HepG2 (cell line): ENCODE measurements around the gene PNPLA3. TPM values are rescaled to one million over a fixed set of nuclear protein-coding genes. Genes with fewer than 3 reads are reported as not detected.

Experiments used
- ATAC-seq: fragments of 200-7000 bp; cut with Tn5 transposase; 3 replicates; pipeline ENCODE4 v1.9.1; 2020; ENCODE audit warnings: mild to moderate bottlenecking, moderate library complexity
- BruUV-seq: library from RNA; stranded (reverse); fragments of 400-500 nt; replicated peaks from 2 replicates; lab custom pipeline; 2021; lab: Mats Ljungman, UMichigan
- CTCF ChIA-PET: fragments of 300-600 bp; formaldehyde crosslinking; extraction: SDS; loops from one replicate; lab custom pipeline; 2021; ENCODE audit warnings: low total read pairs, inconsistent platforms, low intra/inter-chr PET ratio; lab: Yijun Ruan, JAX
- POLR2A ChIA-PET: fragments of 350-600 bp; sonication (Branson Sonifier 250); formaldehyde crosslinking; loops from one replicate; lab custom pipeline; 2020; ENCODE audit warnings: antibody characterized with exemption, inconsistent platforms; lab: Yijun Ruan, JAX
- DNase-seq: peaks from one replicate; pipeline ENCODE4 v3.0.0-alpha.2; 2015; ENCODE audit warnings: low spot score
- FAIRE-seq: peaks from 3 replicates; lab custom pipeline; 2011; peaks lifted over from hg19 to GRCh38; lab: Jason Lieb, UNC
- H2AFZ ChIP-seq: one replicate; pipeline ENCODE4 v1.6.1; 2011; ENCODE audit warnings: low read length, inconsistent platforms
- H3K27ac ChIP-seq: fragments of 300-600 bp; 3 replicates; pipeline ENCODE4 v1.8.0; 2011; ENCODE audit warnings: mixed run types, mild to moderate bottlenecking, mixed read lengths, low read length, inconsistent platforms; ENCODE audit not compliant: insufficient read depth; ENCODE audit errors: extremely low read length
- H3K27me3 ChIP-seq, 2 experiments: fragments of 200-600 bp in 1 of 2; 2 replicates in 1 of 2; 3 replicates in 1 of 2; pipeline versions ENCODE4 v1.6.0 to v1.8.0; 2011; ENCODE audit warnings: low read length in 2 of 2, mild to moderate bottlenecking in 2 of 2, moderate library complexity in 2 of 2, inconsistent platforms in 1 of 2; ENCODE audit not compliant: insufficient read depth in 2 of 2, control insufficient read depth in 1 of 2
- H3K36me3 ChIP-seq, 2 experiments: fragments of 200-600 bp in 1 of 2; replicated peaks in 1 of 2; 2 replicates in 1 of 2; 3 replicates in 1 of 2; pipeline versions ENCODE4 v1.5.1 to v1.8.0; 2011; ENCODE audit warnings: low read length in 2 of 2, inconsistent platforms in 1 of 2; ENCODE audit not compliant: insufficient read depth in 2 of 2, control insufficient read depth in 1 of 2
- H3K4me1 ChIP-seq: 2 replicates; pipeline ENCODE4 v1.5.1; 2012; ENCODE audit warnings: low read length, inconsistent platforms; ENCODE audit not compliant: insufficient read depth
- H3K4me2 ChIP-seq: 2 replicates; pipeline ENCODE4 v1.6.0; 2011; ENCODE audit warnings: low read depth, low read length, inconsistent platforms
- H3K4me3 ChIP-seq, 3 experiments: fragments of 200-600 bp in 1 of 3; sonication (generic), shearing (Covaris generic) in 1 of 3; replicated peaks in 1 of 3; 2 replicates each; pipeline ENCODE4 v1.5.1; 2011 to 2016; ENCODE audit warnings: low read length in 3 of 3, inconsistent platforms in 2 of 3, low read depth in 2 of 3, mild to moderate bottlenecking in 2 of 3, control low read depth in 1 of 3, mixed read lengths in 1 of 3; ENCODE audit not compliant: insufficient read depth in 1 of 3
- H3K79me2 ChIP-seq: one replicate; pipeline ENCODE4 v1.6.1; 2011; ENCODE audit warnings: low read length, inconsistent platforms; ENCODE audit not compliant: insufficient read depth
- H3K9ac ChIP-seq: 2 replicates; pipeline ENCODE4 v1.6.0; 2011; ENCODE audit warnings: mild to moderate bottlenecking, low read depth, low read length, inconsistent platforms; ENCODE audit not compliant: insufficient read depth
- H3K9me3 ChIP-seq: 2 replicates; pipeline ENCODE4 v1.5.1; 2012; ENCODE audit warnings: mild to moderate bottlenecking, low read length
- H4K20me1 ChIP-seq: 2 replicates; pipeline ENCODE4 v1.6.0; 2011; ENCODE audit warnings: inconsistent platforms, mild to moderate bottlenecking, low read length, moderate library complexity; ENCODE audit not compliant: insufficient read depth
- CENPT ChIP-seq: sonication (generic); formaldehyde crosslinking; IDR thresholded peaks from 2 replicates; pipeline ENCODE4 v1.8.0; 2022; ENCODE audit warnings: low read depth, mild to moderate bottlenecking, moderate library complexity, missing genetic modification reagents
- EP300 ChIP-seq, 3 experiments: sonication (generic) in 1 of 3; formaldehyde crosslinking in 1 of 3; IDR thresholded peaks; 2 replicates each; pipeline versions ENCODE4 v1.5.1 to v1.6.1; 2011 to 2020; ENCODE audit warnings: low read depth in 2 of 3, low read length in 2 of 3, borderline replicate concordance in 1 of 3, improper control_type of control experiment in 1 of 3, mild to moderate bottlenecking in 1 of 3, missing genetic modification reagents in 1 of 3, moderate library complexity in 1 of 3
- GATA4 ChIP-seq: sonication (generic); IDR thresholded peaks from 2 replicates; pipeline ENCODE4 v1.6.1; 2016; ENCODE audit warnings: antibody characterized with exemption, low read depth, borderline replicate concordance
- GATAD1 ChIP-seq: IDR thresholded peaks from 2 replicates; pipeline ENCODE4 v1.6.1; 2016; ENCODE audit warnings: missing genetic modification reagents, missing compliant biosample characterization
- NFKBIZ ChIP-seq: IDR thresholded peaks from 2 replicates; pipeline ENCODE4 v1.6.1; 2018; ENCODE audit warnings: missing genetic modification reagents, missing compliant biosample characterization
- PAF1 ChIP-seq: IDR thresholded peaks from 2 replicates; pipeline ENCODE4 v1.6.1; 2016; ENCODE audit warnings: missing genetic modification reagents, missing compliant biosample characterization
- PRMT3 ChIP-seq: sonication (generic); formaldehyde crosslinking; IDR thresholded peaks from 2 replicates; pipeline ENCODE4 v1.8.1; 2022; ENCODE audit warnings: low read depth, mild to moderate bottlenecking, moderate library complexity, missing genetic modification reagents, borderline replicate concordance
- RFX3 ChIP-seq: IDR thresholded peaks from 2 replicates; pipeline ENCODE4 v1.6.1; 2016; ENCODE audit warnings: missing biosample characterization, missing genetic modification reagents
- ZNF30 ChIP-seq: sonication (generic); formaldehyde crosslinking; IDR thresholded peaks from 2 replicates; pipeline ENCODE4 v1.5.0; 2020; ENCODE audit warnings: mild to moderate bottlenecking, missing genetic modification reagents
- ZNF615 ChIP-seq: sonication (generic); formaldehyde crosslinking; IDR thresholded peaks from 2 replicates; pipeline ENCODE4 v1.5.0; 2020; ENCODE audit warnings: mild to moderate bottlenecking, missing genetic modification reagents, borderline replicate concordance
- WGBS: methylation state at CpG from one replicate; pipeline ENCODE4 v1.1.6; 2017; ENCODE audit warnings: low lambda C conversion rate; 5-methylcytosine and 5-hydroxymethylcytosine counted together
- in situ Hi-C: cut with HindIII; loops from 2 replicates; pipeline ENCODE4 v1.10.0; 2017; ENCODE audit warnings: low pct_unique_long_range_greater_than_20kb; ENCODE audit not compliant: extremely low pct_ligation_motif_present
- intact Hi-C: fragments of 100-400 bp; cut with micrococcal nuclease; formaldehyde crosslinking; loops from one replicate; pipeline ENCODE4 v1.10.0; 2022; ENCODE audit not compliant: unreplicated experiment
- polyA plus RNA-seq, 8 experiments: library from polyadenylated mRNA; depleted of rRNA in 3 of 8; stranded (reverse) in 7 of 8; unstranded in 1 of 8; fragments of >200 nt; fragmentation: Illumina TruSeq in 4 of 8; extraction: Trizol in 4 of 8; gene quantifications; 2 replicates each; pipeline versions ENCODE4 v1.2.1 to v1.2.3, GENCODE V29; 2011 to 2016; ENCODE audit warnings: low read depth in 4 of 8, missing spikeins in 1 of 8, mixed read lengths in 1 of 8; ENCODE audit not compliant: insufficient read depth in 1 of 8
- total RNA-seq, 5 experiments: library from RNA; depleted of rRNA; stranded (reverse); fragments of >200 nt; fragmentation: Illumina TruSeq; extraction: Trizol; gene quantifications; 2 replicates each; pipeline ENCODE4 v1.2.3, GENCODE V29; 2016; ENCODE audit warnings: low read depth in 1 of 5
- TF ChIP-seq, protein P1 (sequence below): IDR thresholded peaks from 2 replicates; pipeline ENCODE4 v1.6.1; 2012; ENCODE audit warnings: inconsistent platforms
- TF ChIP-seq, protein P2 (sequence below): sonication (generic); formaldehyde crosslinking; IDR thresholded peaks from 2 replicates; pipeline ENCODE4 v1.8.0; 2022; ENCODE audit warnings: mild to moderate bottlenecking, missing genetic modification reagents; ENCODE audit not compliant: insufficient replicate concordance

PNPLA3 gene
- total and polyA plus RNA-seq, 2 of the 13 experiments (the other 11 are each of a cell fraction or from before 2014, with no cell fraction given), result 16.9 to 19.8 TPM

DNA sequence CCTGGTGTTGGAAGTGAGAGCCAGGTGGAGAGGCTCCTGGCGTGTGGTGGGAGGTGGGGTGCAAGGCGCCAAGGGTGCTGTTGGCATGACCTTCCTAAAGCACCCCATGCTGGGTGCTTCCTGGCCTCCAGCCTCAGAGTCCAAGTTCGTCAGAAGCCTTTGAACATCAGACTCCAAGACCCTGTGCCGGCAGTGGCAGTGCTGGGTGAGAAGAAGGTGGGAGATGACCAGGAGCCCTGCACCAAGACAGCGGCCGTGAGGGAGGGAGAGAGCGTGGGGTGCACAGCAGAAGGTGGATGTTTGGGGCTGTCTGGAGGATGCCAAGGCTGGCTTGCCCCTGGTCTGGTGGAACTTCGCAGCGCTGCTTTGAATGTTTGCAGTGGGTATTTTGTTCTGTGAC lies 70.8 kb downstream of the PNPLA3 start (continued):
- TF ChIP-seq PRMT3 (CRISPR knock-in tag) (no peak), CENPT (no peak), PAF1 (CRISPR knock-in tag) (no peak), NFKBIZ (CRISPR knock-in tag) (no peak), GATA4 (no peak), GATAD1 (no peak)

DNA sequence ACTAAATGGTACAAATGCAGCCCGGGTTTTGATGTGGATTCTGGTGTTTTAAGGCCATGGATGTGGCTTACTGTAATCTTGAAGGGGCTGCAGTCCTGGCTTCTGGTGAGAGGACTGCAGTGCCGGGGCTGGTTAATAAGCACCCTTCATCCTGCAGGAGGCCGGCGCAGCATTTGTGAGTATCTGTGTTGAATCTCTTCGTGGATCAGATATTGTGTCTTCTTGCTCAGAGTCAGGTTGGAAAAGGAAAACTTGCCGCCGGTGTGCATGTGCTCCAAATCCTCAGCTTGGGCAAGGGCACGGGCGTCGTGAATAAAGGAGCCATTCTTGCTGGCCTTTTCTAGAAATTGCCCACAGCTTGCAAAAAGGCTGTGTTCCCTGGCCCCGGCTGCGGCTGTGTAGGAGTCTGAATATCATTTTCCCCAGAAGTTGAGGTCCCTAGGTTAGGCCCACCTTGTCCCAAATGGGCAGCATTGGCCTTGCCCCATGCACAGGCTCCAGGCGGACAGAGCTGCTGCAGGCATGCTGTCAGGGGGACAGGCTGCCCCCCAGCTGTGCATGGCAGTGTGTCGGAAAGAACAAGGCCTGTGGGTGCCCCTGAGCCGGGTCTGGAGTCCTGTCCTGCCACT lies 71.6 kb downstream of the PNPLA3 start:
- H3K9me3 ChIP-seq, result no peaks in the 10 kb centered on the region
- peaks cover 18% of the 10 kb centered on the region for H3K4me1 ChIP-seq
- CTCF ChIA-PET, result no interaction called here
- in situ Hi-C loops, result loop anchor here (5.0 kb wide), 1 partner anchor 92 kb away; no protein-coding TSS in a partner anchor
- H3K36me3 ChIP-seq, result peaks cover 28 to 82% of the 10 kb centered on the region in 2 experiments
- no peak for DNase-seq
- TF ChIP-seq, protein P1, sequence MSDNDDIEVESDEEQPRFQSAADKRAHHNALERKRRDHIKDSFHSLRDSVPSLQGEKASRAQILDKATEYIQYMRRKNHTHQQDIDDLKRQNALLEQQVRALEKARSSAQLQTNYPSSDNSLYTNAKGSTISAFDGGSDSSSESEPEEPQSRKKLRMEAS, result no peak
- no peak for TF ChIP-seq ZNF615 (CRISPR knock-in tag)
- TF ChIP-seq EP300 (IDR thresholded peaks at IDR 0.05; ENCODE audit: low read depth in 2 of 2, low read length in 2 of 2), result no peak
- TF ChIP-seq EP300 (CRISPR knock-in tag; IDR thresholded peaks at IDR 0.05; ENCODE audit: borderline replicate concordance), result no peak
- TF ChIP-seq, protein P2, sequence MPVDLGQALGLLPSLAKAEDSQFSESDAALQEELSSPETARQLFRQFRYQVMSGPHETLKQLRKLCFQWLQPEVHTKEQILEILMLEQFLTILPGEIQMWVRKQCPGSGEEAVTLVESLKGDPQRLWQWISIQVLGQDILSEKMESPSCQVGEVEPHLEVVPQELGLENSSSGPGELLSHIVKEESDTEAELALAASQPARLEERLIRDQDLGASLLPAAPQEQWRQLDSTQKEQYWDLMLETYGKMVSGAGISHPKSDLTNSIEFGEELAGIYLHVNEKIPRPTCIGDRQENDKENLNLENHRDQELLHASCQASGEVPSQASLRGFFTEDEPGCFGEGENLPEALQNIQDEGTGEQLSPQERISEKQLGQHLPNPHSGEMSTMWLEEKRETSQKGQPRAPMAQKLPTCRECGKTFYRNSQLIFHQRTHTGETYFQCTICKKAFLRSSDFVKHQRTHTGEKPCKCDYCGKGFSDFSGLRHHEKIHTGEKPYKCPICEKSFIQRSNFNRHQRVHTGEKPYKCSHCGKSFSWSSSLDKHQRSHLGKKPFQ (CRISPR knock-in tag), result no peak
- TF ChIP-seq RFX3, result no peak
- TF ChIP-seq ZNF30 (CRISPR knock-in tag), result no peak
- no peak for ATAC-seq
- H3K27ac ChIP-seq, result no peak overlapping the region
- 100% methylated on average over 13 of the region's 15 CpGs for WGBS
- BruUV-seq, result no TSS peak
- intact Hi-C loops, result no loop called here
- no peaks in the 10 kb centered on the region for H3K79me2 ChIP-seq
- no peak for FAIRE-seq
- no peak overlapping the region for H3K4me3 ChIP-seq
- POLR2A ChIA-PET, result no interaction called here
- no peak overlapping the region for H3K4me2 ChIP-seq
- no peak overlapping the region for H3K9ac ChIP-seq
- no peak overlapping the region for H2AFZ ChIP-seq
- H4K20me1 ChIP-seq, result peaks cover 4% of the 10 kb centered on the region; the same call in 1 of the 2 replicates
- no peaks in the 10 kb centered on the region for H3K27me3 ChIP-seq
